Mesenchymal stem cell (in vitro differentiated cells and primary cell): ENCODE data around the gene B3GALT6.

Source experiments
- DNase-seq: peaks from one replicate; pipeline ENCODE4 v3.0.0-alpha.2; 2013
- H2AFZ ChIP-seq: one replicate; pipeline ENCODE4 v1.6.1; 2013; ENCODE audit warnings: low read depth, mild to moderate bottlenecking, control low read depth, inconsistent platforms, low read length, moderate library complexity
- H2AK5ac ChIP-seq: 2 replicates; pipeline ENCODE4 v1.6.1; 2013; ENCODE audit warnings: low read length, moderate library complexity, mild to moderate bottlenecking, inconsistent platforms; ENCODE audit not compliant: severe bottlenecking
- H2BK120ac ChIP-seq: one replicate; pipeline ENCODE4 v1.6.1; 2013; ENCODE audit warnings: low read depth, mild to moderate bottlenecking, inconsistent platforms, low read length, moderate library complexity
- H2BK12ac ChIP-seq, 2 experiments: one replicate each; pipeline ENCODE4 v1.6.1; 2013; ENCODE audit warnings: inconsistent platforms in 2 of 2, low read length in 2 of 2, mild to moderate bottlenecking in 2 of 2, moderate library complexity in 2 of 2, control low read depth in 1 of 2
- H2BK15ac ChIP-seq: one replicate; pipeline ENCODE4 v1.6.1; 2013; ENCODE audit warnings: mild to moderate bottlenecking, low read depth, inconsistent platforms; ENCODE audit not compliant: poor library complexity, severe bottlenecking
- H2BK5ac ChIP-seq: 2 replicates; pipeline ENCODE4 v1.6.1; 2013; ENCODE audit warnings: low read depth, mild to moderate bottlenecking, low read length, control low read depth, inconsistent platforms; ENCODE audit not compliant: poor library complexity, severe bottlenecking
- H3K14ac ChIP-seq, 2 experiments: one replicate each; pipeline ENCODE4 v1.6.1; 2013; ENCODE audit warnings: inconsistent platforms in 2 of 2, low read length in 2 of 2, control low read depth in 1 of 2, mild to moderate bottlenecking in 1 of 2, moderate library complexity in 1 of 2
- H3K18ac ChIP-seq, 2 experiments: one replicate each; pipeline ENCODE4 v1.6.1; 2013; ENCODE audit warnings: inconsistent platforms in 2 of 2, low read length in 2 of 2, control low read depth in 1 of 2, low read depth in 1 of 2, mild to moderate bottlenecking in 1 of 2
- H3K23ac ChIP-seq, 2 experiments: one replicate each; pipeline ENCODE4 v1.6.1; 2013; ENCODE audit warnings: inconsistent platforms in 2 of 2, low read length in 2 of 2, mild to moderate bottlenecking in 2 of 2, moderate library complexity in 2 of 2, control low read depth in 1 of 2
- H3K27ac ChIP-seq: 2 replicates; pipeline ENCODE4 v1.5.1; 2013; ENCODE audit warnings: mild to moderate bottlenecking, moderate library complexity, low read length, control low read depth, inconsistent platforms; ENCODE audit not compliant: poor library complexity, severe bottlenecking
- H3K27me3 ChIP-seq, 2 experiments: 2 replicates each; pipeline versions ENCODE4 v1.6.1 to v1.7.0; 2013; ENCODE audit warnings: low read length in 2 of 2, mild to moderate bottlenecking in 2 of 2, moderate library complexity in 2 of 2, control low read depth in 1 of 2, inconsistent platforms in 1 of 2; ENCODE audit not compliant: control insufficient read depth in 1 of 2, insufficient read depth in 1 of 2
- H3K36me3 ChIP-seq, 2 experiments: 2 replicates each; pipeline versions ENCODE4 v1.6.1 to v1.7.0; 2013; ENCODE audit warnings: low read length in 2 of 2, control low read depth in 1 of 2, inconsistent platforms in 1 of 2, low read depth in 1 of 2, mild to moderate bottlenecking in 1 of 2; ENCODE audit not compliant: insufficient read depth in 2 of 2, control insufficient read depth in 1 of 2
- H3K4ac ChIP-seq, 2 experiments: one replicate each; pipeline ENCODE4 v1.6.1; 2013; ENCODE audit warnings: inconsistent platforms in 2 of 2, low read length in 2 of 2, mild to moderate bottlenecking in 2 of 2, moderate library complexity in 2 of 2, control low read depth in 1 of 2, low read depth in 1 of 2
- H3K4me1 ChIP-seq: 2 replicates; pipeline ENCODE4 v1.6.1; 2013; ENCODE audit warnings: low read depth, low read length, control low read depth; ENCODE audit not compliant: control insufficient read depth, insufficient read depth
- H3K4me2 ChIP-seq: 2 replicates; pipeline ENCODE4 v1.6.1; 2013; ENCODE audit warnings: low read length, mild to moderate bottlenecking, inconsistent platforms; ENCODE audit not compliant: poor library complexity, severe bottlenecking
- H3K4me3 ChIP-seq, 2 experiments: 2 replicates each; pipeline versions ENCODE4 v1.5.1 to v1.7.0; 2013; ENCODE audit warnings: low read length in 2 of 2, mild to moderate bottlenecking in 2 of 2, control low read depth in 1 of 2, low read depth in 1 of 2; ENCODE audit not compliant: insufficient read depth in 1 of 2
- H3K79me1 ChIP-seq: replicated peaks from 2 replicates; pipeline ENCODE4 v1.6.1; 2013; ENCODE audit warnings: mild to moderate bottlenecking, control low read depth, low read length, inconsistent platforms; ENCODE audit not compliant: poor library complexity, severe bottlenecking
- H3K9ac ChIP-seq: 2 replicates; pipeline ENCODE4 v1.7.0; 2013; ENCODE audit warnings: mild to moderate bottlenecking, low read length, moderate library complexity
- H3K9me3 ChIP-seq: 2 replicates; pipeline ENCODE4 v1.7.0; 2013; ENCODE audit warnings: mild to moderate bottlenecking, low read length; ENCODE audit not compliant: control insufficient read depth
- H4K8ac ChIP-seq: one replicate; pipeline ENCODE4 v1.6.1; 2013; ENCODE audit warnings: inconsistent platforms, mild to moderate bottlenecking, low read length, moderate library complexity
- H4K91ac ChIP-seq: one replicate; pipeline ENCODE4 v1.6.1; 2013; ENCODE audit warnings: mild to moderate bottlenecking, low read length, inconsistent platforms
- WGBS: methylation state at CpG from one replicate; pipeline ENCODE4 v1.1.7; 2013; ENCODE audit warnings: mixed read lengths; 5-methylcytosine and 5-hydroxymethylcytosine counted together

Gene B3GALT6

GRCh38 chr1:1255078-1255477 is 23.0 kb downstream of the B3GALT6 start:
- H3K4me1 ChIP-seq = peaks cover 26% of the 10 kb centered on the region
- H3K4me3 ChIP-seq = no peak overlapping the region
- H2BK120ac ChIP-seq = no peak overlapping the region
- H4K91ac ChIP-seq = no peak overlapping the region
- H3K14ac ChIP-seq = no peak overlapping the region
- H3K27me3 ChIP-seq = no peaks in the 10 kb centered on the region
- peaks cover 57 to 87% of the 10 kb centered on the region in 2 experiments for H3K36me3 ChIP-seq
- no peak overlapping the region for H2BK5ac ChIP-seq
- H3K4me2 ChIP-seq = no peak overlapping the region
- H3K4ac ChIP-seq = no peak overlapping the region
- H3K23ac ChIP-seq = no peak overlapping the region
- no peak overlapping the region for H4K8ac ChIP-seq
- H2BK15ac ChIP-seq = no peak overlapping the region
- peaks cover 44% of the 10 kb centered on the region for H3K79me1 ChIP-seq
- 99% methylated on average over 26 of the region's 26 CpGs for WGBS
- DNase-seq = no peak
- H2BK12ac ChIP-seq = no peak overlapping the region
- H2AFZ ChIP-seq = no peak overlapping the region
- H3K9ac ChIP-seq = no peak overlapping the region
- no peak overlapping the region for H3K18ac ChIP-seq
- H3K27ac ChIP-seq = no peak overlapping the region
- H2AK5ac ChIP-seq = no peak overlapping the region
- H3K9me3 ChIP-seq = no peaks in the 10 kb centered on the region

GRCh38 chr1:1255611-1256010 is 23.6 kb downstream of the B3GALT6 start:
- 94% methylated on average over 10 of the region's 10 CpGs for WGBS
- no peak overlapping the region for H3K18ac ChIP-seq

GRCh38 chr1:1256956-1257871 is 25.2 kb downstream of the B3GALT6 start:
- H3K79me1 ChIP-seq = peaks cover 44% of the 10 kb centered on the region
- DNase-seq = no peak
- no peaks in the 10 kb centered on the region for H3K27me3 ChIP-seq
- H3K4ac ChIP-seq = no peak overlapping the region
- H2AK5ac ChIP-seq = no peak overlapping the region
- H3K4me3 ChIP-seq = no peak overlapping the region
- H4K91ac ChIP-seq = no peak overlapping the region
- WGBS = 96% methylated on average over 25 of the region's 31 CpGs
- no peak overlapping the region for H3K14ac ChIP-seq
- no peak overlapping the region for H4K8ac ChIP-seq
- peaks cover 25% of the 10 kb centered on the region for H3K4me1 ChIP-seq
- no peak overlapping the region for H3K27ac ChIP-seq
- no peak overlapping the region for H3K4me2 ChIP-seq
- no peak overlapping the region for H3K23ac ChIP-seq
- no peak overlapping the region for H3K9ac ChIP-seq
- no peak overlapping the region for H2BK15ac ChIP-seq
- H2BK12ac ChIP-seq = no peak overlapping the region
- H2BK5ac ChIP-seq = no peak overlapping the region
- no peaks in the 10 kb centered on the region for H3K9me3 ChIP-seq
- no peak overlapping the region for H2AFZ ChIP-seq
- H3K36me3 ChIP-seq = peaks cover 74 to 89% of the 10 kb centered on the region in 2 experiments
- no peak overlapping the region for H3K18ac ChIP-seq
- no peak overlapping the region for H2BK120ac ChIP-seq

More at GRCh38 chr1:1255611-1256010, 23.6 kb downstream of the B3GALT6 start:
- H2AFZ ChIP-seq = no peak overlapping the region
- peaks cover 62 to 90% of the 10 kb centered on the region in 2 experiments for H3K36me3 ChIP-seq
- H3K9ac ChIP-seq = no peak overlapping the region
- H3K27me3 ChIP-seq = no peaks in the 10 kb centered on the region
- no peak overlapping the region for H3K4me3 ChIP-seq
- H3K23ac ChIP-seq = no peak overlapping the region
- no peaks in the 10 kb centered on the region for H3K9me3 ChIP-seq
- no peak for DNase-seq
- no peak overlapping the region for H2BK12ac ChIP-seq
- H2AK5ac ChIP-seq = no peak overlapping the region
- peaks cover 43% of the 10 kb centered on the region for H3K79me1 ChIP-seq
- H3K4ac ChIP-seq = no peak overlapping the region
- H4K8ac ChIP-seq = no peak overlapping the region
- no peak overlapping the region for H2BK120ac ChIP-seq
- H3K4me2 ChIP-seq = no peak overlapping the region
- no peak overlapping the region for H3K27ac ChIP-seq
- peaks cover 24% of the 10 kb centered on the region for H3K4me1 ChIP-seq
- no peak overlapping the region for H3K14ac ChIP-seq
- H4K91ac ChIP-seq = no peak overlapping the region
- H2BK15ac ChIP-seq = no peak overlapping the region
- no peak overlapping the region for H2BK5ac ChIP-seq

GRCh38 chr1:1259119-1259488 is 27.1 kb downstream of the B3GALT6 start:
- Histone ChIP-seq H3K14ac (no peak overlapping the region), H2AK5ac (no peak overlapping the region), H3K36me3 (peaks cover 74 to 83% of the 10 kb centered on the region in 2 experiments), H3K9me3 (no peaks in the 10 kb centered on the region), H3K27ac (no peak overlapping the region), H3K4me1 (peaks cover 29% of the 10 kb centered on the region), H3K18ac (no peak overlapping the region), H4K91ac (peak overlapping the region; percentile 29), H3K23ac (no peak overlapping the region), H3K4me3 (peak overlapping the region in 1 of 2 experiments; percentile 5), H2BK120ac (no peak overlapping the region), H3K27me3 (no peaks in the 10 kb centered on the region), H4K8ac (no peak overlapping the region), H3K9ac (no peak overlapping the region), H2BK5ac (no peak overlapping the region), H2BK12ac (no peak overlapping the region), H3K4me2 (no peak overlapping the region), H3K4ac (no peak overlapping the region), H3K79me1 (peaks cover 40% of the 10 kb centered on the region), H2AFZ (no peak overlapping the region), H2BK15ac (no peak overlapping the region)
- no peak for DNase-seq
- 97% methylated on average over 22 of the region's 22 CpGs for WGBS
